NCI-H524 (cell line): ENCODE results near the gene PNMA6A.
A peak's percentile ranks its signal among the peaks of the same experiment; 100 is the strongest.
"Not testable (repeated sequence)": the region's sequence is repeated elsewhere in the genome, so short reads cannot be mapped to it uniquely, and the experiment has no call there.

Experiments used
- DNase-seq, 2 experiments: peaks; one replicate each; lab custom pipeline; 2025; lab: John Stamatoyannopoulos, UW

Gene PNMA6A

GRCh38 chrX:153071909-153072583 lies at the start of gene PNMA6A:
Gene PNMA6A, plus strand, starts transcription at chrX:153072454. Its CDS starts 609 bp downstream, at chrX:153073063.
- not testable (repeated sequence) for DNase-seq

GRCh38 chrX:153026501-153026900 lies 45.8 kb upstream of the PNMA6A start:
- DNase-seq: not testable (repeated sequence)

- DNase-seq: not testable (repeated sequence)
Observed at GRCh38 chrX:153028487-153028886, 43.8 kb upstream of the PNMA6A start.

GRCh38 chrX:153029162-153029561 lies 43.1 kb upstream of the PNMA6A start:
- DNase-seq: no peak

GRCh38 chrX:153029875-153030274 lies 42.4 kb upstream of the PNMA6A start:
- DNase-seq: no peak

GRCh38 chrX:153030801-153031200 lies 41.5 kb upstream of the PNMA6A start:
- no peak for DNase-seq

GRCh38 chrX:153032397-153033118 lies 39.7 kb upstream of the PNMA6A start:
- peak; percentile 13 to 43 for DNase-seq

- DNase-seq: no peak
Observed at GRCh38 chrX:153049093-153049492, 23.2 kb upstream of the PNMA6A start.

- no peak for DNase-seq
Observed at GRCh38 chrX:153052534-153052933, 19.7 kb upstream of the PNMA6A start.

GRCh38 chrX:153055871-153056749 lies 16.1 kb upstream of the PNMA6A start, which contains the start of gene PNMA3:
Gene PNMA3, plus strand, starts transcription at chrX:153056470. Its CDS starts 586 bp downstream, at chrX:153057056.
- peak; percentile 3 to 36 for DNase-seq

GRCh38 chrX:153057281-153057680 lies 15.0 kb upstream of the PNMA6A start:
- no peak for DNase-seq

GRCh38 chrX:153059191-153060094 lies 12.8 kb upstream of the PNMA6A start:
- DNase-seq: no peak

GRCh38 chrX:153060095-153060445 lies 12.2 kb upstream of the PNMA6A start:
- no peak for DNase-seq

GRCh38 chrX:153061732-153062131 lies 10.5 kb upstream of the PNMA6A start:
- no peak for DNase-seq

- DNase-seq: no peak
Observed at GRCh38 chrX:153063315-153063714, 8.9 kb upstream of the PNMA6A start.

GRCh38 chrX:153064061-153064460 lies 8.2 kb upstream of the PNMA6A start:
- no peak for DNase-seq

GRCh38 chrX:153065389-153065788 lies 6.9 kb upstream of the PNMA6A start:
- DNase-seq: no peak

- DNase-seq: not testable (repeated sequence)
Observed at GRCh38 chrX:153066402-153066801, 5.9 kb upstream of the PNMA6A start.

- not testable (repeated sequence) for DNase-seq
Observed at GRCh38 chrX:153073331-153073730, 1.1 kb downstream of the PNMA6A start.

- no peak for DNase-seq
Observed at GRCh38 chrX:153074262-153074899, 2.1 kb downstream of the PNMA6A start.

GRCh38 chrX:153074935-153075334 lies 2.7 kb downstream of the PNMA6A start:
- no peak for DNase-seq
